ENCODE measurements around the gene EMC1. TPM values are rescaled to one million over a fixed set of nuclear protein-coding genes. Genes with fewer than 3 reads are reported as not detected.

Gene EMC1
- total RNA-seq, 4 donors from 2014 or later = 32.8 to 54.1 (median 43.0) TPM

DNA sequence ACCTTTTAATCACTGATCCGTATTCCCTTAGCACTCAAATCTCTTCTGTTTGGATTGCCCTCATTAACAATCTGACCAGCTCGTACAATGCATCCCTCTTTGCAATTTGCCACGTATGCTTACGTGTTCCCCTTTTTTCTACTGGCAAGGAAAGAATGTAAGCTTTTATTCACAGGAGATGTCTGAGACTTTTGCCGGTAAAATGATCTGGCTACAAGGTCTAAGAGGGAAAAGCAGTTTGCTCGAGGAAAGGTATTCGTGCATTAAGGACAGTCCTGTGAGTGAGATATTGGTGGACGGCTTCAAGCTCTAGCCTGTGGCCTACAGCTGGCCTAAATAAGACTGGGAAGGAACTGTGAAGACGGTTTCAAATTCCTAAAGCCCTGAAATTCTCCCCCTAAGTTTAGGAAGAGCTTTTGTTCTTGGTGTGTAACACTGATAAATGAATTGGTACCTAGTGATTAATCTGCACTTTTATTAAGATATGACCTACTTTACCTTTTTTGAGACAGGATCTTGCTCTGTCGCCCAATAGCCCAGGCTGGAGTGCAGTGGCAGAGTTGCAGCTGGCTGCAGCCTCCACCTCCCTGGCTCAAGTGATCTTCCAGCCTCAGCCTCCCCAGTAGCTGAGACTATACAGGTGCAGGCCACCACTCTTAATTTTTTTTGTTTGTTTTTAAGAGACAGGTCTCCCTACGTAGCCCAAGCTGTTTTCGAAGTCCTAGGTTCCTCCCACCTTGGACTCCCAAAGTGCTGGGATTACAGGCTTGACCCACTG is 40.4 kb downstream of the EMC1 start:
- Histone ChIP-seq H3K36me3 (no peaks in the 10 kb centered on the region), H3K4me1 (peaks cover 15 to 19% of the 10 kb centered on the region in 2 donors), H3K4me3 (replicated peaks in 1 of 3) (peak overlapping the region; percentile 54 to 91 (median 79)), H3K27me3 (no peaks in the 10 kb centered on the region), H3K9me3 (no peaks in the 10 kb centered on the region), H3K27ac (peak overlapping the region; percentile 77 to 92 (median 89))
- WGBS, 2 donors = 19 to 24% methylated on average over 12 of the region's 12 CpGs
- TF ChIP-seq, protein P1, sequence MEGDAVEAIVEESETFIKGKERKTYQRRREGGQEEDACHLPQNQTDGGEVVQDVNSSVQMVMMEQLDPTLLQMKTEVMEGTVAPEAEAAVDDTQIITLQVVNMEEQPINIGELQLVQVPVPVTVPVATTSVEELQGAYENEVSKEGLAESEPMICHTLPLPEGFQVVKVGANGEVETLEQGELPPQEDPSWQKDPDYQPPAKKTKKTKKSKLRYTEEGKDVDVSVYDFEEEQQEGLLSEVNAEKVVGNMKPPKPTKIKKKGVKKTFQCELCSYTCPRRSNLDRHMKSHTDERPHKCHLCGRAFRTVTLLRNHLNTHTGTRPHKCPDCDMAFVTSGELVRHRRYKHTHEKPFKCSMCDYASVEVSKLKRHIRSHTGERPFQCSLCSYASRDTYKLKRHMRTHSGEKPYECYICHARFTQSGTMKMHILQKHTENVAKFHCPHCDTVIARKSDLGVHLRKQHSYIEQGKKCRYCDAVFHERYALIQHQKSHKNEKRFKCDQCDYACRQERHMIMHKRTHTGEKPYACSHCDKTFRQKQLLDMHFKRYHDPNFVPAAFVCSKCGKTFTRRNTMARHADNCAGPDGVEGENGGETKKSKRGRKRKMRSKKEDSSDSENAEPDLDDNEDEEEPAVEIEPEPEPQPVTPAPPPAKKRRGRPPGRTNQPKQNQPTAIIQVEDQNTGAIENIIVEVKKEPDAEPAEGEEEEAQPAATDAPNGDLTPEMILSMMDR (IDR thresholded peaks at IDR 0.05) = no peak
- no peak for TF ChIP-seq POLR2A (IDR thresholded peaks at IDR 0.05)
- intact Hi-C loops (cut with DNase I) = no loop called here
- no peak for DNase-seq

DNA sequence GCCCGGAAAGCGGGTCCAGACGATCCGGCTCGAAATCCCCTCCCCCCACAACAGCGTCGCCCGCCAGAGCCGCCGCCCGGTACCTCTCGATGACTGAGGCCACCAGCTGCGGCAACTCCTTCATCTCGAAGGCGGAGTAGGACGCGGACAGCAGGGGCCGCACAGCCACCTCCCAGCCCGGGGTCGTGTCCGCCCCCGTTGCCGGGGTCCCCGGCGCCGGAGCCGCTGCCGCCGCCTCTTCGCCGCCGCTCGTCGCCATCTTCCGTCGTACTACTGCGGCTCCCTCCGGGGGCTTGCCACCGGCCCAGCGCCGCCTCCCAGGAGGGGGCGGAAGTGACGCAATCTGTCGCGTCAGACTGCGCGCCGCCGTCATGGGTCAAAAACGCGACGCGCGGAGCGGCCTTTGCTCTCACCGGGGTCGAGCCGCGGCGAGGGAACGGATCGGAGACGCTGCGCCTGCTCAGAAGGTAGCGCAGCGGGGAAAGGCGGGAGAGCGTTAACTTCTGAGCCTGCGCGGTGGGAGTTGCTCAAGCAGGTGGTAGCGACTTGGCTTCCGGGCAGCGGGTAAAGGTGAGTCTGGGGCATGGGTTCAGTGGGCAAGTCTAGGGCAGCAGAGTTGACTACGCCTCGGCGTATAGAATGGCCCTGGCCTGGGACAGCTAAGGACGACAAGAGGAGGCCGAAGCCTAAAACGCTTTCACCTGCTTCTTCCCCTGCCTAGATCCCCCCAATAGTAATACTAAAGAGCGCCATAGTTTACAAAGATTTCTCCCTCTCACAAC is 41.1 kb downstream of the EMC1 start, which contains the start of gene UBR4:
TSS of gene UBR4 (minus strand) at position 277 of the 782 bp plus-strand sequence. CDS start at position 259, 18 bp downstream.
- DNase-seq = peak; percentile 95 to 96
- Histone ChIP-seq H3K4me1 (peaks cover 15 to 19% of the 10 kb centered on the region in 2 donors), H3K4me3 (replicated peaks in 1 of 3) (peak within 1 kb of the TSS; percentile 54 to 91 (median 79)), H3K36me3 (no peaks in the 10 kb centered on the region), H3K9me3 (no peaks in the 10 kb centered on the region), H3K27ac (peak within 1 kb of the TSS; percentile 77 to 92 (median 89)), H3K27me3 (no peaks in the 10 kb centered on the region)
- TF ChIP-seq, protein P1 (IDR thresholded peaks at IDR 0.05) = peak in 1 of 6 experiments; percentile 2
- peak; percentile 40 to 94 for TF ChIP-seq POLR2A (IDR thresholded peaks at IDR 0.05)
- intact Hi-C loops (cut with DNase I) = no loop called here
- WGBS, 2 donors = 0% methylated on average over 25 to 32 of the region's 80 CpGs

DNA sequence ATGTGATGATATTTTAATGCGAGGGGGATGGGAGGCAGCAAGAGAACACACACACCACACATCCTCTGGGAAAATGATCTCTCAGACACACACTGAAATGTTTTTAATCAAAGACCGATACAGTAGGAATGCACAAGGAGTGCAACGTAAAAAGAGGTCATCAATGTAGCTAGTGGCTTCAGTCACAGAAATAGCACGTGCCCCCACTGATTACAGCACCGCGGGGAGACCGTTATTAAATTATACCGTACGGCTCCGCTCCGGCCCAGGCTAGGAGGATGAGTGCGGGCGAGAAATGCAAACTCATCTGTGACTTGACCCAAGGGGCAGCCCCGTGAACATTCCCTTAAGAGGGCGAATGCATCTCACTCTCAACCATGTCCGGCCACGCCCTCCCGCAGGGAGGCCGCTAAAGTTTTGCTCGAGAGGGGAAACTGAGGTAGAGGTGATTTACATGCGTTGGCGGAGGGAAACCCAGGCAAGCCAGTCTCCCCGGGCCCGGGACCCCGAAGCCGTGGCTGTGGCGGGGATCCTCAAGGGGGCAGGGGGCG is 41.8 kb downstream of the EMC1 start:
- intact Hi-C loops (cut with DNase I) = no loop called here
- TF ChIP-seq, protein P1 (IDR thresholded peaks at IDR 0.05) = peak in 1 of 6 experiments; percentile 6
- no peak for TF ChIP-seq POLR2A (IDR thresholded peaks at IDR 0.05)
- DNase-seq = peak; percentile 44 to 49
- H3K36me3 ChIP-seq = no peaks in the 10 kb centered on the region
- peak overlapping the region; percentile 77 to 92 (median 89) for H3K27ac ChIP-seq
- WGBS, 2 donors = 0 to 1% methylated on average over 11 to 22 of the region's 28 CpGs
- H3K4me1 ChIP-seq = peaks cover 15 to 19% of the 10 kb centered on the region in 2 donors
- H3K27me3 ChIP-seq = no peaks in the 10 kb centered on the region
- peak overlapping the region; percentile 54 to 91 (median 79) for H3K4me3 ChIP-seq (replicated peaks in 1 of 3)
- no peaks in the 10 kb centered on the region for H3K9me3 ChIP-seq

DNA sequence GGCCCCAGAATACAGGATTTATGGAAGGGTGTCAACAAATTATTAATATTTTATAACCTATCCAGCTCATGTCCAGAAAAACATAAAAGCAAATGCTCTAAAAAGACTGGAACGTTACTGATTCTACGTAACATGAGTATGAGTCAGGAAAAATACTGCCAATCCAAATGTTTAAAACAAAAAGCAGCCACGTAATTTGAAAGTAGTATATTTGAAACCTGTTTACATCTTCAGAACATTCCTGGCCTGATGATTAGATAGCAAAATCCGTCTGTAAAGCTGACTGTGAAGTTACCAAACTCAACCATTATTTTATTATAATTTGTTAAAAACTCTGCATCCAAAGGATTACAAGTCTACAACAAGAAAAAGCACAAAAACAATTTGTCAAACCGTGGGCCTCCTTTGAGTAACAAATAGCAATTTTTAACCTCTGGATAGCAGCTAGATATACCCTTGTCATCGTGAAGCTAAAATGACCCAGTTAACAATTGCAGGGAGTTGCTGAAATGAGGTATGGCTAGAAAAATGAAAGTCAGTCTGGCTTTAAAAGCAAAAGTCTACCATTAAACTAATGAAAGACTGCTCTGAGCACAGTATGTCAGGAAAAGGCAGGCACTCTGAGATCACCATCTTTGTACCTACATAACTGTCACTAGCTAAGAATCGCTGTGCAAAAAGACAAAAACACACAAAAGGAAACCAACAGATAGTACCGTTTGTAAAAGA is 42.5 kb downstream of the EMC1 start:
- intact Hi-C loops (cut with DNase I) = no loop called here
- no peaks in the 10 kb centered on the region for H3K36me3 ChIP-seq
- H3K4me1 ChIP-seq = peaks cover 19% of the 10 kb centered on the region in 2 donors
- peak overlapping the region; percentile 54 to 91 (median 79) for H3K4me3 ChIP-seq (replicated peaks in 1 of 3)
- DNase-seq = no peak
- H3K27me3 ChIP-seq = no peaks in the 10 kb centered on the region
- no peaks in the 10 kb centered on the region for H3K9me3 ChIP-seq
- TF ChIP-seq, protein P1 (IDR thresholded peaks at IDR 0.05) = no peak
- no peak for TF ChIP-seq POLR2A (IDR thresholded peaks at IDR 0.05)
- H3K27ac ChIP-seq = peak overlapping the region in 2 of 3 donors; percentile 89 to 92
- WGBS, 2 donors = 32 to 44% methylated on average over 8 of the region's 8 CpGs

Data from thyroid gland (tissue), 4 donors.